Measurements from ENCODE around the gene OR52B2.

DNA sequence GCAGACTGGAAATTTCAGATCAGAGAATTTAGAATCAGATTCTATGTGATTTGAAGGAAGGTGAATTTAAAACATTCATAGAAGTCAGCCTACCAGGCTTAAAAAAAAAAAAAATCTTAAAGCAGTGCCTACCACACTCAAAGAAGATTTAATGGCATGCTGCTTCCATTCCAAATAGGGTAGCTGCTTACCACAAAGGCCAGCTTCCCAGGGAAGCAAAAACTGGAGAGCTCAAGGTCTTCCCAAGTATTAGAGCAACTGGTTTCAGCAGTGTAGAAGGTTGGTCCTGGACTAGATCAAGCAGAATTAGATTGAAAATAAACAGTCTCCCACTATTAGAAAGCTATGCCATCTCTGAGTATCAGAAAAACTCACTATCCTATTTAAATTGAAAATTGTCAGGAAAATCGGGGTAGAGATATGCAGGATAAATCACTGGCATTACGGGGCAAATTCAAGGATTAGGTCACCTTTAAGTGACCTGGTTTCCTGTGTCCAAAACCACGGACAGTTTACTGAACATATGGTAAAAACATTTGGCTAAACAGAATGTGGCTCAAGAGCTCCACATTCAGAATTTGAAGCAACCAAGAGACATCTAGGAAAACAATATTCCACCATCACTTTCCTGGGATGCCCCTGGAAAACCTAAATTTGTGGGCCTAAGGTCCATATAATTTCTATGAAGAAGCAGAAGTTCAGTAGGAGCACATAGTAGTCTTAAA lies 36.5 kb upstream of the OR52B2 start:
- no peak for TF ChIP-seq CTCF (IDR thresholded peaks at IDR 0.05)
- no peak for TF ChIP-seq POLR2A (IDR thresholded peaks at IDR 0.05)
